Neutrophil (primary cell): ENCODE measurements around the gene PCGF3.
A peak's percentile ranks its signal among the peaks of the same experiment; 100 is the strongest.
"Not testable (repeated sequence)": the region's sequence is repeated elsewhere in the genome, so short reads cannot be mapped to it uniquely, and the experiment has no call there.

Source experiments
- H3K27ac ChIP-seq: fragments of 200-600 bp; sonication (generic); 2 replicates; pipeline ENCODE4 v1.5.1; 2016; ENCODE audit warnings: mild to moderate bottlenecking, moderate library complexity
- H3K27me3 ChIP-seq: fragments of 200-600 bp; sonication (generic); 2 replicates; pipeline ENCODE4 v1.6.0; 2016; ENCODE audit warnings: mild to moderate bottlenecking
- H3K36me3 ChIP-seq: fragments of 200-600 bp; sonication (generic); 2 replicates; pipeline ENCODE4 v1.5.1; 2017
- H3K4me1 ChIP-seq, 2 experiments: fragments of 200-600 bp in 1 of 2; sonication (generic) in 1 of 2; 1 replicate in 1 of 2; 2 replicates in 1 of 2; pipeline versions ENCODE4 v1.5.1 to v1.6.1; 2013 to 2016; ENCODE audit warnings: low read depth in 1 of 2, low read length in 1 of 2, mild to moderate bottlenecking in 1 of 2, moderate library complexity in 1 of 2; ENCODE audit not compliant: control insufficient read depth in 1 of 2, insufficient read depth in 1 of 2
- H3K4me3 ChIP-seq, 2 experiments: fragments of 200-600 bp in 1 of 2; sonication (generic) in 1 of 2; 1 replicate in 1 of 2; 2 replicates in 1 of 2; pipeline ENCODE4 v1.5.1; 2013 to 2016; ENCODE audit warnings: low read depth in 1 of 2, low read length in 1 of 2, mild to moderate bottlenecking in 1 of 2, moderate library complexity in 1 of 2
- H3K9me3 ChIP-seq: fragments of 200-600 bp; sonication (generic); 2 replicates; pipeline ENCODE4 v1.5.1; 2016
- CTCF ChIP-seq: fragments of 200-600 bp; sonication (generic); IDR thresholded peaks from 2 replicates; pipeline ENCODE4 v1.5.1; 2016; ENCODE audit warnings: antibody characterized with exemption

Gene PCGF3

GRCh38 chr4:689723-690122 lies 15.9 kb upstream of the PCGF3 start:
- Histone ChIP-seq H3K36me3 (no peaks in the 10 kb centered on the region), H3K4me1 (peaks cover 54 to 56% of the 10 kb centered on the region in 2 experiments), H3K27me3 (no peaks in the 10 kb centered on the region), H3K27ac (peak overlapping the region; percentile 98), H3K9me3 (no peaks in the 10 kb centered on the region), H3K4me3 (peak overlapping the region; percentile 61 to 68)
- no peak for TF ChIP-seq CTCF

GRCh38 chr4:692771-693554 lies 12.7 kb upstream of the PCGF3 start:
- no peak overlapping the region for H3K4me3 ChIP-seq
- peaks cover 37 to 39% of the 10 kb centered on the region in 2 experiments for H3K4me1 ChIP-seq
- no peak for TF ChIP-seq CTCF
- H3K9me3 ChIP-seq, result no peaks in the 10 kb centered on the region
- no peaks in the 10 kb centered on the region for H3K36me3 ChIP-seq
- H3K27me3 ChIP-seq, result peaks cover 9% of the 10 kb centered on the region
- H3K27ac ChIP-seq, result no peak overlapping the region

- H3K27ac ChIP-seq, result peak overlapping the region; percentile 71
- not testable (repeated sequence) for H3K36me3 ChIP-seq, H3K9me3 ChIP-seq, H3K4me3 ChIP-seq, H3K27me3 ChIP-seq
- H3K4me1 ChIP-seq, result peaks cover 31 to 34% of the 10 kb centered on the region in 2 experiments
Observed at GRCh38 chr4:694341-694940, 11.2 kb upstream of the PCGF3 start.

GRCh38 chr4:699816-700580 lies 5.6 kb upstream of the PCGF3 start:
- H3K27ac ChIP-seq, result peak overlapping the region; percentile 88
- peak overlapping the region in 1 of 2 experiments; percentile 42 for H3K4me3 ChIP-seq
- H3K36me3 ChIP-seq, result no peaks in the 10 kb centered on the region
- no peak for TF ChIP-seq CTCF
- H3K9me3 ChIP-seq, result no peaks in the 10 kb centered on the region
- H3K27me3 ChIP-seq, result peaks cover 8% of the 10 kb centered on the region
- peaks cover 20 to 29% of the 10 kb centered on the region in 2 experiments for H3K4me1 ChIP-seq

GRCh38 chr4:700587-701264 lies 4.9 kb upstream of the PCGF3 start:
- Histone ChIP-seq H3K27me3 (peaks cover 5% of the 10 kb centered on the region), H3K4me1 (peaks cover 23 to 34% of the 10 kb centered on the region in 2 experiments), H3K36me3 (no peaks in the 10 kb centered on the region), H3K4me3 (no peak overlapping the region), H3K9me3 (no peaks in the 10 kb centered on the region), H3K27ac (no peak overlapping the region)
- no peak for TF ChIP-seq CTCF
